ENCODE data around the gene ZNF106.

Gene ZNF106

GRCh38 chr15:42408178-42408577 lies 82.8 kb downstream of the ZNF106 start:
- POLR2A ChIA-PET: no interaction called here
- CTCF ChIA-PET: no interaction called here
- TF ChIP-seq FOXK2 (IDR thresholded peaks at IDR 0.05): no peak
- no peak for TF ChIP-seq CTBP1 (IDR thresholded peaks at IDR 0.05; ENCODE audit: borderline replicate concordance)
- TF ChIP-seq L3MBTL2 (conservative IDR thresholded peaks at IDR 0.05): no peak
- TF ChIP-seq SUZ12 (IDR thresholded peaks at IDR 0.05): no peak
- TF ChIP-seq SP1 (IDR thresholded peaks at IDR 0.05): no peak
- TF ChIP-seq PKNOX1 (IDR thresholded peaks at IDR 0.05): no peak
- TF ChIP-seq FOXA1 (IDR thresholded peaks at IDR 0.05): no peak
- TF ChIP-seq ELF4 (IDR thresholded peaks at IDR 0.05): no peak
- no peak for TF ChIP-seq NFRKB (IDR thresholded peaks at IDR 0.05)
- TF ChIP-seq FOXM1 (IDR thresholded peaks at IDR 0.05; ENCODE audit: borderline replicate concordance): no peak
- no peak for TF ChIP-seq HDGF (IDR thresholded peaks at IDR 0.05; ENCODE audit: borderline replicate concordance)
- TF ChIP-seq BHLHE40 (IDR thresholded peaks at IDR 0.05; ENCODE audit: borderline replicate concordance): no peak
- TF ChIP-seq TARDBP (IDR thresholded peaks at IDR 0.05): no peak
- TF ChIP-seq LEF1 (IDR thresholded peaks at IDR 0.05; ENCODE audit: borderline replicate concordance): no peak
- no peak for TF ChIP-seq ZNF384 (IDR thresholded peaks at IDR 0.05)
- TF ChIP-seq ARNT (IDR thresholded peaks at IDR 0.05): no peak
- DNase-seq (ENCODE audit: extremely low spot score): no peak

- no peak for DNase-seq (ENCODE audit: extremely low spot score)
- POLR2A ChIA-PET: no interaction called here
- TF ChIP-seq TARDBP (IDR thresholded peaks at IDR 0.05): no peak
- no peak for TF ChIP-seq ZNF384 (IDR thresholded peaks at IDR 0.05)
- no peak for TF ChIP-seq ELF4 (IDR thresholded peaks at IDR 0.05)
- no peak for TF ChIP-seq HDGF (IDR thresholded peaks at IDR 0.05; ENCODE audit: borderline replicate concordance)
- TF ChIP-seq ARNT (IDR thresholded peaks at IDR 0.05): no peak
- no peak for TF ChIP-seq PKNOX1 (IDR thresholded peaks at IDR 0.05)
- no peak for TF ChIP-seq FOXK2 (IDR thresholded peaks at IDR 0.05)
- no peak for TF ChIP-seq BHLHE40 (IDR thresholded peaks at IDR 0.05; ENCODE audit: borderline replicate concordance)
- no peak for TF ChIP-seq NFRKB (IDR thresholded peaks at IDR 0.05)
- no peak for TF ChIP-seq FOXM1 (IDR thresholded peaks at IDR 0.05; ENCODE audit: borderline replicate concordance)
- no peak for TF ChIP-seq LEF1 (IDR thresholded peaks at IDR 0.05; ENCODE audit: borderline replicate concordance)
- TF ChIP-seq SP1 (IDR thresholded peaks at IDR 0.05): no peak
- CTCF ChIA-PET: interaction anchor here (0.6 kb wide), 1 partner anchor 339 kb away, joined by 3 read pairs; no protein-coding TSS in a partner anchor
Observed at GRCh38 chr15:42405863-42406482, 85.0 kb downstream of the ZNF106 start.

GRCh38 chr15:42404461-42405235 lies 86.3 kb downstream of the ZNF106 start:
- TF ChIP-seq FOXK2 (IDR thresholded peaks at IDR 0.05) (no peak), TARDBP (IDR thresholded peaks at IDR 0.05) (no peak), FOXM1 (IDR thresholded peaks at IDR 0.05; ENCODE audit: borderline replicate concordance) (no peak), CTBP1 (IDR thresholded peaks at IDR 0.05; ENCODE audit: borderline replicate concordance) (no peak), ELF4 (IDR thresholded peaks at IDR 0.05) (no peak), SP1 (IDR thresholded peaks at IDR 0.05) (no peak), L3MBTL2 (conservative IDR thresholded peaks at IDR 0.05) (no peak), BHLHE40 (IDR thresholded peaks at IDR 0.05; ENCODE audit: borderline replicate concordance) (no peak), HDGF (IDR thresholded peaks at IDR 0.05; ENCODE audit: borderline replicate concordance) (no peak), NFRKB (IDR thresholded peaks at IDR 0.05) (no peak), ARNT (IDR thresholded peaks at IDR 0.05) (no peak), SUZ12 (IDR thresholded peaks at IDR 0.05) (no peak), PKNOX1 (IDR thresholded peaks at IDR 0.05) (no peak), ZNF384 (IDR thresholded peaks at IDR 0.05) (no peak), FOXA1 (IDR thresholded peaks at IDR 0.05) (no peak), LEF1 (IDR thresholded peaks at IDR 0.05; ENCODE audit: borderline replicate concordance) (no peak)
- CTCF ChIA-PET: no interaction called here
- POLR2A ChIA-PET: no interaction called here
- no peak for DNase-seq (ENCODE audit: extremely low spot score)

- CTCF ChIA-PET: no interaction called here
- no peak for TF ChIP-seq ZNF384 (IDR thresholded peaks at IDR 0.05)
- no peak for TF ChIP-seq L3MBTL2 (conservative IDR thresholded peaks at IDR 0.05)
- TF ChIP-seq NFRKB (IDR thresholded peaks at IDR 0.05): no peak
- no peak for TF ChIP-seq ELF4 (IDR thresholded peaks at IDR 0.05)
- TF ChIP-seq PKNOX1 (IDR thresholded peaks at IDR 0.05): no peak
- TF ChIP-seq FOXK2 (IDR thresholded peaks at IDR 0.05): no peak
- no peak for TF ChIP-seq LEF1 (IDR thresholded peaks at IDR 0.05; ENCODE audit: borderline replicate concordance)
- no peak for TF ChIP-seq CTBP1 (IDR thresholded peaks at IDR 0.05; ENCODE audit: borderline replicate concordance)
- TF ChIP-seq BHLHE40 (IDR thresholded peaks at IDR 0.05; ENCODE audit: borderline replicate concordance): no peak
- no peak for TF ChIP-seq ARNT (IDR thresholded peaks at IDR 0.05)
- no peak for TF ChIP-seq TARDBP (IDR thresholded peaks at IDR 0.05)
- no peak for TF ChIP-seq SUZ12 (IDR thresholded peaks at IDR 0.05)
- no peak for TF ChIP-seq HDGF (IDR thresholded peaks at IDR 0.05; ENCODE audit: borderline replicate concordance)
- TF ChIP-seq FOXA1 (IDR thresholded peaks at IDR 0.05): no peak
- no peak for TF ChIP-seq SP1 (IDR thresholded peaks at IDR 0.05)
- TF ChIP-seq FOXM1 (IDR thresholded peaks at IDR 0.05; ENCODE audit: borderline replicate concordance): no peak
- no peak for DNase-seq (ENCODE audit: extremely low spot score)
- POLR2A ChIA-PET: no interaction called here
Observed at GRCh38 chr15:42403389-42403788, 87.6 kb downstream of the ZNF106 start.

All from HEK293T (cell line).